HCT116 (cell line): ENCODE results near the gene TEX30. TPM values are rescaled to one million over a fixed set of nuclear protein-coding genes. Genes with fewer than 3 reads are reported as not detected.

Experiments
- ATAC-seq: fragments of 200-7000 bp; cut with Tn5 transposase; 2 replicates; pipeline ENCODE4 v1.9.1; 2020; ENCODE audit warnings: mild to moderate bottlenecking, moderate library complexity
- BruUV-seq: library from RNA; stranded (reverse); fragments of 400-500 nt; replicated peaks from 2 replicates; lab custom pipeline; 2021; lab: Mats Ljungman, UMichigan
- CTCF ChIA-PET: fragments of 300-600 bp; sonication (Branson Sonifier 250); formaldehyde crosslinking; loops from one replicate; lab custom pipeline; 2021; ENCODE audit warnings: antibody characterized with exemption; lab: Charles Lee
- POLR2A ChIA-PET: fragments of 300-600, 350-600 bp; sonication (Branson Sonifier 250); formaldehyde crosslinking; loops from one replicate; lab custom pipeline; 2021; ENCODE audit warnings: antibody characterized with exemption; lab: Charles Lee
- RAD21 ChIA-PET, 2 experiments: fragments of 300-600 bp; sonication (Branson Sonifier 250); formaldehyde crosslinking; loops; one replicate each; lab custom pipeline; 2023; ENCODE audit warnings: low total read pairs in 2 of 2; ENCODE audit not compliant: uncharacterized antibody in 2 of 2, unreplicated experiment in 2 of 2, low non-redundant PET in 1 of 2; lab: Charles Lee
- DNase-seq: peaks from one replicate; pipeline ENCODE4 v3.0.0-alpha.2; 2010; ENCODE audit warnings: low read depth, low spot score
- H2AFZ ChIP-seq: fragments of 200-600 bp; shearing (Covaris generic), sonication (generic); 2 replicates; pipeline ENCODE4 v1.6.1; 2017; ENCODE audit warnings: low read depth, mixed run types, mixed read lengths, antibody characterized with exemption, low read length; ENCODE audit not compliant: poor library complexity, severe bottlenecking
- H3K27ac ChIP-seq: 2 replicates; pipeline ENCODE4 v1.5.1; 2012; ENCODE audit warnings: low read depth, low read length
- H3K27me3 ChIP-seq: fragments of 200-600 bp; sonication (generic); 2 replicates; pipeline ENCODE4 v1.6.1; 2016; ENCODE audit warnings: mixed run types, low read length, mixed read lengths; ENCODE audit not compliant: insufficient read depth
- H3K36me3 ChIP-seq, 2 experiments: fragments of 200-500 bp in 1 of 2; fragments of 200-600 bp in 1 of 2; sonication (Bioruptor generic) in 1 of 2; sonication (generic) in 1 of 2; 2 replicates each; pipeline versions ENCODE4 v1.5.1 to v1.6.1; 2014 to 2016; ENCODE audit warnings: low read length in 2 of 2, inconsistent platforms in 1 of 2, mixed read lengths in 1 of 2, mixed run types in 1 of 2; ENCODE audit not compliant: insufficient read depth in 2 of 2, control insufficient read depth in 1 of 2
- H3K4me1 ChIP-seq, 2 experiments: fragments of 200-600 bp in 1 of 2; sonication (generic) in 1 of 2; 2 replicates each; pipeline versions ENCODE4 v1.5.1 to v1.6.1; 2012 to 2017; ENCODE audit warnings: low read length in 2 of 2, inconsistent platforms in 1 of 2, mild to moderate bottlenecking in 1 of 2, mixed read lengths in 1 of 2, mixed run types in 1 of 2, moderate library complexity in 1 of 2; ENCODE audit not compliant: insufficient read depth in 2 of 2, control insufficient read depth in 1 of 2
- H3K4me2 ChIP-seq: fragments of 200-600 bp; sonication (generic); 2 replicates; pipeline ENCODE4 v1.6.1; 2017; ENCODE audit warnings: mixed run types, low read length, mixed read lengths
- H3K4me3 ChIP-seq, 2 experiments: fragments of 200-600 bp in 1 of 2; sonication (generic) in 1 of 2; replicated peaks in 1 of 2; 2 replicates each; pipeline ENCODE4 v1.5.1; 2011 to 2016; ENCODE audit warnings: low read length in 2 of 2, control low read depth in 1 of 2, low read depth in 1 of 2, mild to moderate bottlenecking in 1 of 2, mixed read lengths in 1 of 2, mixed run types in 1 of 2
- H3K79me2 ChIP-seq: fragments of 200-600 bp; sonication (generic); 2 replicates; pipeline ENCODE4 v1.6.1; 2017; ENCODE audit warnings: mild to moderate bottlenecking, mixed run types, low read length, moderate library complexity, mixed read lengths; ENCODE audit not compliant: insufficient read depth
- H3K9ac ChIP-seq: fragments of 200-600 bp; sonication (generic); 2 replicates; pipeline ENCODE4 v1.6.1; 2016; ENCODE audit warnings: low read length, mixed read lengths
- H3K9me2 ChIP-seq: fragments of 200-600 bp; sonication (generic), shearing (Covaris generic); 2 replicates; pipeline ENCODE4 v1.6.1; 2017; ENCODE audit warnings: mixed run types, mild to moderate bottlenecking, moderate library complexity; ENCODE audit not compliant: insufficient read depth
- H3K9me3 ChIP-seq, 2 experiments: fragments of 200-500 bp in 1 of 2; fragments of 200-600 bp in 1 of 2; sonication (Bioruptor generic) in 1 of 2; sonication (generic) in 1 of 2; 2 replicates each; pipeline ENCODE4 v1.6.1; 2014 to 2017; ENCODE audit warnings: low read length in 2 of 2, mixed read lengths in 2 of 2, inconsistent platforms in 1 of 2, low read depth in 1 of 2, mild to moderate bottlenecking in 1 of 2, mixed run types in 1 of 2, moderate library complexity in 1 of 2; ENCODE audit not compliant: control insufficient read depth in 1 of 2, insufficient read depth in 1 of 2
- H4K20me1 ChIP-seq: fragments of 200-600 bp; sonication (generic), shearing (Covaris generic); 2 replicates; pipeline ENCODE4 v1.6.1; 2017; ENCODE audit warnings: mixed run types, mild to moderate bottlenecking, moderate library complexity; ENCODE audit not compliant: insufficient read depth
- CBX3 ChIP-seq: IDR thresholded peaks from 2 replicates; pipeline ENCODE4 v1.6.1; 2012; ENCODE audit warnings: low read depth
- CEBPB ChIP-seq: IDR thresholded peaks from 2 replicates; pipeline ENCODE4 v1.6.1; 2012; ENCODE audit warnings: low read depth
- EGR1 ChIP-seq: IDR thresholded peaks from 2 replicates; pipeline ENCODE4 v1.6.1; 2012; ENCODE audit warnings: low read depth
- ELF1 ChIP-seq: IDR thresholded peaks from 2 replicates; pipeline ENCODE4 v1.6.1; 2012; ENCODE audit warnings: low read depth, borderline replicate concordance
- EZH2 ChIP-seq: fragments of 200-600 bp; sonication (generic); IDR thresholded peaks from 2 replicates; pipeline ENCODE4 v1.6.1; 2017; ENCODE audit warnings: antibody characterized with exemption, mixed run types
- EZH2phosphoT487 ChIP-seq: fragments of 200-600 bp; IDR thresholded peaks from 2 replicates; pipeline ENCODE4 v1.6.1; 2018; ENCODE audit warnings: antibody characterized with exemption, borderline replicate concordance
- FOSL1 ChIP-seq: IDR thresholded peaks from 2 replicates; pipeline ENCODE4 v1.6.1; 2012; ENCODE audit warnings: low read depth
- JUND ChIP-seq: IDR thresholded peaks from 2 replicates; pipeline ENCODE4 v1.6.1; 2012
- POLR2A ChIP-seq: IDR thresholded peaks from 2 replicates; pipeline ENCODE4 v1.7.0; 2011; ENCODE audit warnings: borderline replicate concordance; ENCODE audit not compliant: insufficient read depth, insufficient read length; ENCODE audit errors: extremely low read depth
- RAD21 ChIP-seq: IDR thresholded peaks from 2 replicates; pipeline ENCODE4 v1.6.1; 2012; ENCODE audit warnings: low read depth, mild to moderate bottlenecking
- SIN3A ChIP-seq: IDR thresholded peaks from 2 replicates; pipeline ENCODE4 v1.6.1; 2012; ENCODE audit warnings: low read depth
- SP1 ChIP-seq: IDR thresholded peaks from 2 replicates; pipeline ENCODE4 v1.6.1; 2012; ENCODE audit warnings: low read depth
- SRF ChIP-seq: IDR thresholded peaks from 2 replicates; pipeline ENCODE4 v1.6.1; 2012; ENCODE audit warnings: low read depth
- TCF7L2 ChIP-seq: IDR thresholded peaks from 2 replicates; pipeline ENCODE4 v1.7.0; 2011; ENCODE audit warnings: borderline replicate concordance, inconsistent platforms; ENCODE audit not compliant: insufficient read depth, insufficient read length; ENCODE audit errors: extremely low read depth
- YY1 ChIP-seq: IDR thresholded peaks from 2 replicates; pipeline ENCODE4 v1.6.1; 2011; ENCODE audit warnings: low read length, low read depth, moderate library complexity, mild to moderate bottlenecking; ENCODE audit not compliant: insufficient replicate concordance; ENCODE audit errors: extremely low read depth
- ZFX ChIP-seq: fragments of 450-650 bp; IDR thresholded peaks from 2 replicates; pipeline ENCODE4 v1.6.1; 2017
- ZNF274 ChIP-seq: fragments of 200-500 bp; sonication (Bioruptor generic); IDR thresholded peaks from 2 replicates; pipeline ENCODE4 v1.6.1; 2014; ENCODE audit warnings: mild to moderate bottlenecking, low read depth, low read length, inconsistent platforms
- intact Hi-C: fragments of 100-400 bp; cut with micrococcal nuclease; formaldehyde crosslinking; loops from 2 replicates; pipeline ENCODE4 v1.10.0; 2022
- total RNA-seq: library from RNA; stranded (reverse); gene quantifications from one replicate; pipeline ENCODE4 v1.2.1, GENCODE V29; 2021; ENCODE audit not compliant: unreplicated experiment
- TF ChIP-seq, protein P1 (sequence below), 3 experiments: fragments of 200-600 bp in 1 of 3; sonication (generic) in 1 of 3; IDR thresholded peaks in 2 of 3; conservative IDR thresholded peaks in 1 of 3; 2 replicates each; pipeline ENCODE4 v1.5.1; 2012 to 2017; ENCODE audit warnings: low read depth in 2 of 3, low read length in 2 of 3, antibody characterized with exemption in 1 of 3, borderline replicate concordance in 1 of 3, control low read depth in 1 of 3, mild to moderate bottlenecking in 1 of 3, mixed read lengths in 1 of 3, mixed run types in 1 of 3, moderate library complexity in 1 of 3; ENCODE audit not compliant: insufficient read depth in 1 of 3
- TF ChIP-seq, protein P2 (sequence below): IDR thresholded peaks from 2 replicates; pipeline ENCODE4 v1.6.1; 2012

Gene TEX30
- total RNA-seq, 1 experiment from 2014 or later = 22.3 TPM

DNA sequence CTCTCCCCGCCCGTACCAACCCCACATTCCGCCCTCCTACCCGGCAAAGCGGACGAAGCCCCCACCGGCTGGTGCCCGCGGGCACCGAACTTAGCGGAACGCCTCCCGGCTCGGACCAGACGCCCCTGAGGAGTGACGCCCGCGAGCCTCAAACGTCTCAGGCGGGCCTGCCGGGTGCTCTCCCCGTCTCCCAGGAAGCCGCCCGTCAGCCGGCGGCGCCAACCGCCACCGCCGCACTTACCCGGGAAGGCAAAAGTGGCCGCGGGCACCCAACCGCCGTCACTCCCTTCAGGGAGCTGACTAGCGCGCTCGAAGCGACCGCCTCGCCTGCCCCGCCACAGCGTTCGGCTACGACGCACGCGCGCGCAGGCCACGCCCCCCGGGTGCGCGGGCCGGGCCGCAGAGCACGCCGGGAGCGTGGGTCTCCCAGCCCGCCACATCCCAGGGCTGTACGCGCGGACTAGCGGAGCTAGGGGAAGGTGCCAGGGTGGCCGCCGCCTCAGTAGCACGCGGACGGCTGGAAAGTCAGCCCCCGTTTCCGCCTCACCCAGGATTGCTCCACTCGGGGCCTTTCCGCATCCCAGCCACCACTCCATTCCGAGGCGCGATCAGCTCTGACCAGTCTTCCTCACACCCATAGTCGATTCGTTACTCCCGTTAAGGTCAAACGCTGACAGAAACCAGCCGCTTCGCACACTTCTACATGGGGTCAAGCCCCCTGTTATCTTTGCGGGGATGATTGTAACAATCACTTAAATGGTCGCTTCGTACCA is at the start of gene TEX30 (continued):
- TF ChIP-seq ELF1 (no peak), TCF7L2 (no peak), EZH2 (no peak), YY1 (no peak), SP1 (no peak; the same call in 1 of the 2 replicates), POLR2A (peak; percentile 84), EZH2phosphoT487 (no peak)

GRCh38 chr13:102817907-102818306 is 44.3 kb upstream of the TEX30 start:
- Histone ChIP-seq H3K36me3 (peaks cover 8 to 10% of the 10 kb centered on the region in 2 experiments; a peak in 2 of 4 replicates), H3K4me2 (no peak overlapping the region), H3K9me2 (no peaks in the 10 kb centered on the region), H3K79me2 (peaks cover 11% of the 10 kb centered on the region), H2AFZ (no peak overlapping the region), H3K27me3 (no peaks in the 10 kb centered on the region), H3K9ac (no peak overlapping the region), H3K4me1 (no peaks in the 10 kb centered on the region), H3K27ac (no peak overlapping the region), H3K4me3 (no peak overlapping the region), H4K20me1 (no peaks in the 10 kb centered on the region), H3K9me3 (no peaks in the 10 kb centered on the region)
- DNase-seq (no peak), ATAC-seq (no peak)
- CTCF ChIA-PET = no interaction called here
- intact Hi-C loops = no loop called here
- TF ChIP-seq TCF7L2 (no peak), ZNF274 (no peak), JUND (no peak), CBX3 (no peak), FOSL1 (no peak), SIN3A (no peak), EZH2 (no peak), EZH2phosphoT487 (no peak), SP1 (no peak), ELF1 (no peak), RAD21 (no peak), SRF (no peak), EGR1 (no peak), ZFX (no peak), CEBPB (no peak)
- TF ChIP-seq, protein P1, sequence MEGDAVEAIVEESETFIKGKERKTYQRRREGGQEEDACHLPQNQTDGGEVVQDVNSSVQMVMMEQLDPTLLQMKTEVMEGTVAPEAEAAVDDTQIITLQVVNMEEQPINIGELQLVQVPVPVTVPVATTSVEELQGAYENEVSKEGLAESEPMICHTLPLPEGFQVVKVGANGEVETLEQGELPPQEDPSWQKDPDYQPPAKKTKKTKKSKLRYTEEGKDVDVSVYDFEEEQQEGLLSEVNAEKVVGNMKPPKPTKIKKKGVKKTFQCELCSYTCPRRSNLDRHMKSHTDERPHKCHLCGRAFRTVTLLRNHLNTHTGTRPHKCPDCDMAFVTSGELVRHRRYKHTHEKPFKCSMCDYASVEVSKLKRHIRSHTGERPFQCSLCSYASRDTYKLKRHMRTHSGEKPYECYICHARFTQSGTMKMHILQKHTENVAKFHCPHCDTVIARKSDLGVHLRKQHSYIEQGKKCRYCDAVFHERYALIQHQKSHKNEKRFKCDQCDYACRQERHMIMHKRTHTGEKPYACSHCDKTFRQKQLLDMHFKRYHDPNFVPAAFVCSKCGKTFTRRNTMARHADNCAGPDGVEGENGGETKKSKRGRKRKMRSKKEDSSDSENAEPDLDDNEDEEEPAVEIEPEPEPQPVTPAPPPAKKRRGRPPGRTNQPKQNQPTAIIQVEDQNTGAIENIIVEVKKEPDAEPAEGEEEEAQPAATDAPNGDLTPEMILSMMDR (IDR thresholded peaks at IDR 0.05 in 2 of 3, conservative IDR thresholded peaks at IDR 0.05 in 1 of 3; ENCODE audit: borderline replicate concordance in 1 of 3, insufficient read depth in 1 of 3, low read depth in 2 of 3, low read length in 2 of 3) = no peak
- TF ChIP-seq, protein P2, sequence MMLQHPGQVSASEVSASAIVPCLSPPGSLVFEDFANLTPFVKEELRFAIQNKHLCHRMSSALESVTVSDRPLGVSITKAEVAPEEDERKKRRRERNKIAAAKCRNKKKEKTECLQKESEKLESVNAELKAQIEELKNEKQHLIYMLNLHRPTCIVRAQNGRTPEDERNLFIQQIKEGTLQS = no peak
- POLR2A ChIA-PET = no interaction called here
- no TSS peak for BruUV-seq
- RAD21 ChIA-PET = no interaction called here
